ENCODE data around the gene PSMA5. TPM values are rescaled to one million over a fixed set of nuclear protein-coding genes. Genes with fewer than 3 reads are reported as not detected.

PSMA5 gene
- polyA plus RNA-seq, 2 of the 4 experiments (the other 2 are of a cell fraction) = 93.7 to 140 TPM

DNA sequence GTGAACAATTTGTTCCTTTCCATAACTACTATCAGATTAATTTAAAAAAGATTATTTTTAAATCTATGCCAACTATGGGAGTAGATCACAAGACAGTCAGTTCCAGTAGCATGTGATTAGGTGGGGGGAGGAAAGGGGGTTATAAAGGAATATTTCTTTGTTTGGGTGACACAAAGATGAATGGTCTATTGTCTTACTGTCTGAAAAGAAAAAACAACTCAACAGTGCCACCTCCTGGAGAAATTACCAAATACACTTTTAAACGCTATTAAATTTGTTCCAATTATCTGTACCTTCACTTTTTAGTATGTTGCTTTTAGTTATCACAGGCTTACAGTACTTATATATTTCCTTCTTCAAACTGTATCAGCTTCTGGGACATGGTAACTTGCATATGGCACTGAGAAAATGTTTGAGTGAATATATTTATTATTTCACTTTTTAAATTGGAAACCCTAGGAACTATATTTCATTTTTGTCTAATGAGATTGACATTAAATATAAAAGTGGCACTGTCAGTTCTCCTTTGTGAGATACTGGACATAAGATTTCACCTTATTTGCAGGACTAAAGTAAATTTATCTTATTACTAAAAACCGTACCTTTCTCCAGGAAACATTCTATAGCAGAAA, 26.8 kb downstream of the PSMA5 start (continued):
- TF ChIP-seq REST (IDR thresholded peaks at IDR 0.05) = no peak
- no peak for TF ChIP-seq FOSB (CRISPR knock-in tag; IDR thresholded peaks at IDR 0.05)
- no peak for TF ChIP-seq POLR2AphosphoS2 (conservative IDR thresholded peaks at IDR 0.05; ENCODE audit: low read length)
- TF ChIP-seq TFCP2L1 (CRISPR knock-in tag; IDR thresholded peaks at IDR 0.05) = no peak

DNA sequence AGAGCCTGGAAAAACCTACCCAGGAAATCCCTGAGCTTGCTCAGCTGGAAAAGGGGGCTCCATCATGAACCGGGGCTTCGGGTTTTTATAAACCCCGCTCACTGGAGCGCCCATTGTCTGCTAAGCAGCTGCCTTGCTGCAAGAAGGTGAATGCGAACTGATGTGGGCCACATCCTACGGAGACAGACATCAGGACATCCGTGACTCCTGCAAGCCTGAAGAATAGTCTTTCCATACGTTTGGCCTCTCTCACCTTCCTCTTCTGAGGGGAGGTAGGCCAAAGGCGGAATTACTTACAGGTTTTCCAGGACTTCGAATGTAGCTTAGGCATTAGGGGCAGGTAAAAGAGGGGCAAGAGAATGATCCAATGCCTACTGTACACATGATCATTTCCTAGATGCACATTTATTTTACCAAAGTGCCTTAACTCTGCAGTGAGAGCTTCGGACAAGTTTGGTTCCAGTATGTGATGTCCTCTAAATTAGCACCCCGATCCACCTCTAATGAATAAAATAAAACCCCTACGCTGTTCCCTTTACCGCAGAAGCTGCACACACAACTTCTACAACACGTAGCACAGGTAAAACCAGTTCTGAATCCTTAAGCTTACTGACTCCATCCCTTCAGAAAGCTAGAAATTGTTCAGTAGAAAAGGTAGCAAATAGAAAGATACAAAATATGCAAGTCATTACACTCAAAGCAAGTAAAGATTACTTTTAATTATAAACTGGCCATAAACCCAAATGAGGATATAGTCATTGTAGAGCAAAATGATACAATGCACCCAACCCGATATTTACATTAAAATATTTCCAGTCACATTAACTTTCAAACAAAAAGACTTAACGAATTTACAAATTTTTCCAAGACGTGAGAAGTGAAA, 27.7 kb downstream of the PSMA5 start:
- peaks cover 21% of the 10 kb centered on the region for H3K4me1 ChIP-seq
- no peak for DNase-seq (ENCODE audit: low read depth in 1 of 2, low spot score in 1 of 2)
- peak overlapping the region; percentile 64 to 88 for H3K27ac ChIP-seq
- ChIA-PET CTCF (interaction anchor here (0.5 to 14.1 kb wide), 40 partner anchors 10 to 299 kb away, joined by 3 to 107 read pairs (median 4); partner anchors contain the start of gene PSRC1), POLR2A (interaction anchor here (1.0 to 1.8 kb wide), 2 partner anchors 116 to 149 kb away, joined by 3 to 8 read pairs; partner anchors contain the start of genes CELSR2 and PSRC1)
- TF ChIP-seq NFE2L2 (conservative IDR thresholded peaks at IDR 0.05; ENCODE audit: low read length) (peak; percentile 58; the same call in 1 of the 2 replicates), ZSCAN20 (CRISPR knock-in tag; IDR thresholded peaks at IDR 0.05) (no peak), ZNF302 (CRISPR knock-in tag; IDR thresholded peaks at IDR 0.05) (no peak), CHD2 (IDR thresholded peaks at IDR 0.05; ENCODE audit: low read length, partially characterized antibody) (no peak)
- WGBS (ENCODE audit: missing lambda C conversion rate) = 67% methylated on average over 18 of the region's 18 CpGs
- peak; percentile 23 to 33; a peak in 4 of 6 replicates for ATAC-seq
- H3K9me3 ChIP-seq = no peaks in the 10 kb centered on the region
- FAIRE-seq = no peak
- peak overlapping the region; percentile 86 for H3K4me3 ChIP-seq
- peak overlapping the region; percentile 92 for H3K4me2 ChIP-seq

- Histone ChIP-seq H3K4me3 (peak within 1 kb of the TSS; percentile 86), H3K27ac (peak within 1 kb of the TSS; percentile 68 to 88), H3K4me2 (peak within 1 kb of the TSS; percentile 92), H3K9me3 (no peaks in the 10 kb centered on the region), H3K4me1 (peaks cover 28% of the 10 kb centered on the region)
- 2% methylated on average over 11 of the region's 98 CpGs for WGBS (ENCODE audit: missing lambda C conversion rate)
- no peak for TF ChIP-seq ZFP36 (IDR thresholded peaks at IDR 0.05; ENCODE audit: borderline replicate concordance, partially characterized antibody)
- TF ChIP-seq, protein P1, sequence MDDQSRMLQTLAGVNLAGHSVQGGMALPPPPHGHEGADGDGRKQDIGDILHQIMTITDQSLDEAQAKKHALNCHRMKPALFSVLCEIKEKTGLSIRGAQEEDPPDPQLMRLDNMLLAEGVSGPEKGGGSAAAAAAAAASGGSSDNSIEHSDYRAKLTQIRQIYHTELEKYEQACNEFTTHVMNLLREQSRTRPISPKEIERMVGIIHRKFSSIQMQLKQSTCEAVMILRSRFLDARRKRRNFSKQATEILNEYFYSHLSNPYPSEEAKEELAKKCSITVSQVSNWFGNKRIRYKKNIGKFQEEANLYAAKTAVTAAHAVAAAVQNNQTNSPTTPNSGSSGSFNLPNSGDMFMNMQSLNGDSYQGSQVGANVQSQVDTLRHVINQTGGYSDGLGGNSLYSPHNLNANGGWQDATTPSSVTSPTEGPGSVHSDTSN (IDR thresholded peaks at IDR 0.05) = peak; percentile 91
- 0 out of 3 replicates have a peak, but pooled peaks have one; percentile 9 for TF ChIP-seq SMC3 (IDR thresholded peaks at IDR 0.05)
- TF ChIP-seq CHD2 (IDR thresholded peaks at IDR 0.05; ENCODE audit: low read length, partially characterized antibody) = no peak
- TF ChIP-seq POLR2A (IDR thresholded peaks at IDR 0.05; ENCODE audit: low read length) = peak; percentile 37; the same call in 1 of the 2 replicates
- TF ChIP-seq NPAS2 (CRISPR knock-in tag; IDR thresholded peaks at IDR 0.05; ENCODE audit: borderline replicate concordance) = no peak
- TF ChIP-seq TP53 (CRISPR knock-in tag; IDR thresholded peaks at IDR 0.05) = no peak
- ChIA-PET POLR2A (interaction anchor here (1.0 to 1.8 kb wide), 2 partner anchors 115 to 148 kb away, joined by 3 to 8 read pairs; partner anchors contain the start of genes CELSR2 and PSRC1), CTCF (interaction anchor here (1.0 to 14.1 kb wide), 21 partner anchors 9 to 298 kb away, joined by 3 to 107 read pairs (median 5); partner anchors contain the start of gene PSRC1)
- FAIRE-seq = no peak
- ATAC-seq = peak; percentile 97 to 99
- peak; percentile 53 to 78 for DNase-seq (ENCODE audit: low read depth in 1 of 2, low spot score in 1 of 2)
Measured at GRCh38 chr1:109397581-109398342, 28.5 kb downstream of the PSMA5 start, which contains the start of gene SORT1. Gene SORT1, minus strand, starts transcription at chr1:109397918. Its CDS starts 26 bp downstream, at chr1:109397892.
